Esophagus squamous epithelium (tissue), 4 donors: ENCODE data around the gene NFKBIE.

Experiments used
- POLR2A ChIP-seq, 4 donors: fragments of 450-650 bp; IDR thresholded peaks; one replicate each; pipeline ENCODE4 v1.6.1; 2017; ENCODE audit warnings: antibody characterized with exemption in 4 of 4, mild to moderate bottlenecking in 4 of 4, moderate library complexity in 3 of 4
- TF ChIP-seq, protein P1 (sequence below), 6 experiments: fragments of 450-650 bp in 4 of 6; fragments of 200-600 bp in 2 of 6; sonication (generic) in 2 of 6; IDR thresholded peaks; one replicate each; pipeline ENCODE4 v1.5.1; 2016 to 2019; ENCODE audit warnings: antibody characterized with exemption in 6 of 6, mild to moderate bottlenecking in 4 of 6, moderate library complexity in 4 of 6

DNA sequence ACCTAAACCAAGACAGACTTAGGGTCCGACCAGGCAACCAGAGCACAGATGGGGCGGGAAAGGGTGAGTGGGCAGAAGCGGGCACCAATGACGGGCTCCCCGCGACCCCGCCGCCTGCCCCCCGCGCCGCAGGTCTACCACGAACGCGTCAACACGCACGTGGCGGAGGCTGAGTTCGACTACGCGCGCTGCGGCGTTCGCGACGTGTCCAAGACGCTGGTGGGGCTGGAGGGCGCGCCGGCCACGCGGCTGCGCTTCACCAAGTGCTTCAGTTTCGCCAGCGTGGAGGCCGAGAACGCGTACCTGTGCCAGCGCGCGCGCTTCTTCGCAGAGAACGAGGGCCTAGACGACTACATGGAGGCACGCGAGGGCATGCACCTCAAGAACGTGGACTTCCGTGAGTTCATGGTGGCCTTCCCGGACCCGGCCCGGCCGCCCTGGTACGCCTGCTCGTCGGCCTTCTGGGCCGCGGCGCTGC, 10.0 kb upstream of the NFKBIE start:
- no peak for TF ChIP-seq POLR2A (IDR thresholded peaks at IDR 0.05)
- TF ChIP-seq, protein P1, sequence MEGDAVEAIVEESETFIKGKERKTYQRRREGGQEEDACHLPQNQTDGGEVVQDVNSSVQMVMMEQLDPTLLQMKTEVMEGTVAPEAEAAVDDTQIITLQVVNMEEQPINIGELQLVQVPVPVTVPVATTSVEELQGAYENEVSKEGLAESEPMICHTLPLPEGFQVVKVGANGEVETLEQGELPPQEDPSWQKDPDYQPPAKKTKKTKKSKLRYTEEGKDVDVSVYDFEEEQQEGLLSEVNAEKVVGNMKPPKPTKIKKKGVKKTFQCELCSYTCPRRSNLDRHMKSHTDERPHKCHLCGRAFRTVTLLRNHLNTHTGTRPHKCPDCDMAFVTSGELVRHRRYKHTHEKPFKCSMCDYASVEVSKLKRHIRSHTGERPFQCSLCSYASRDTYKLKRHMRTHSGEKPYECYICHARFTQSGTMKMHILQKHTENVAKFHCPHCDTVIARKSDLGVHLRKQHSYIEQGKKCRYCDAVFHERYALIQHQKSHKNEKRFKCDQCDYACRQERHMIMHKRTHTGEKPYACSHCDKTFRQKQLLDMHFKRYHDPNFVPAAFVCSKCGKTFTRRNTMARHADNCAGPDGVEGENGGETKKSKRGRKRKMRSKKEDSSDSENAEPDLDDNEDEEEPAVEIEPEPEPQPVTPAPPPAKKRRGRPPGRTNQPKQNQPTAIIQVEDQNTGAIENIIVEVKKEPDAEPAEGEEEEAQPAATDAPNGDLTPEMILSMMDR (IDR thresholded peaks at IDR 0.05), result no peak
